Measurements from ENCODE around the gene OLA1.

The OLA1 gene

GRCh38 chr2:174205562-174205961 is 42.8 kb downstream of the OLA1 start:
- H3K4me3 ChIP-seq (ENCODE audit: low read depth, low read length) = no peak overlapping the region
- DNase-seq (ENCODE audit: low read depth) = no peak
- in situ Hi-C loops (cut with HindIII; ENCODE audit: low sequenced_read_pairs) = no loop called here
- TF ChIP-seq CTCF (IDR thresholded peaks at IDR 0.05; ENCODE audit: low read depth, low read length, missing control alignments) = no peak

DNA sequence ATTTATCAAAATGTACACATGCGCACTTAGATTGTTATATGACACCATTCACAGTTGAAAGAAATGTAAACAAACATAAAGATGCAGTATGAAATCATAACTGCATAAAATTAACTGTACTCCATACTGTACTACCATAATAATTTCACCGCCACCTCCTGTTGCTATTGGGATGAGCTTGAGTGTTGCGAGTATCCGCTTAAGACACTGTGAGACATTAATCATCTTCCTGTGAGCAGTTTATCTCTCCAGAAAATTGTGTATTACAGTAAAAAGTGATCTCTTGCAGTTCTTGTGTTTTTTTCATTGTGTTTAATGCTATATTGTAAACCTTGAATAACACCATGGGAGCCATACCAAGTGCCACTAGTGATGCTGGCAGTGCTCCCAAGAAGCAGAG is 46.1 kb downstream of the OLA1 start:
- TF ChIP-seq CTCF (IDR thresholded peaks at IDR 0.05; ENCODE audit: low read depth, low read length, missing control alignments) = no peak
- no peak overlapping the region for H3K4me3 ChIP-seq (ENCODE audit: low read depth, low read length)
- no peak for DNase-seq (ENCODE audit: low read depth)
- in situ Hi-C loops (cut with HindIII; ENCODE audit: low sequenced_read_pairs) = no loop called here

GRCh38 chr2:174198846-174199564 is 49.3 kb downstream of the OLA1 start:
- no peak for TF ChIP-seq CTCF (IDR thresholded peaks at IDR 0.05; ENCODE audit: low read depth, low read length, missing control alignments)
- in situ Hi-C loops (cut with HindIII; ENCODE audit: low sequenced_read_pairs) = no loop called here
- DNase-seq (ENCODE audit: low read depth) = no peak
- no peak overlapping the region for H3K4me3 ChIP-seq (ENCODE audit: low read depth, low read length)

DNA sequence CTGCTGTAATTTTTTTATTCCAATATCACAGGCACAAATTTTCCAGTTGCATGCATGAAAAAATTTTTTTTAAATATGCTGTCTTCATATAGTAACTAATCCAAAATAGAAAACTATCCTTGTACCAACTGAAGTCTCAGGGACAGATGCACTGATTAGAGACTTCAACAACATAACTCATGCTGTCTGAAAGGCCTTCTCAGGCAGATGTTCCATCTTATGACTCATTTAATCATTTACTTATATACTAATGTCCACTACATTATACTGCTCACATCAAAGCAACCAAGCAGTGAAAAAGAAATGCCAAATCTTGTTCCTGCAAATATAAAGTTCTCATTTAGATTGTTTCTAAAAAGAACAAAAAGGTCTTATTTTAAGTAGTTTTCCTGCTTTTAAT is 53.1 kb downstream of the OLA1 start:
- in situ Hi-C loops (cut with HindIII; ENCODE audit: low sequenced_read_pairs) = no loop called here
- no peak for TF ChIP-seq CTCF (IDR thresholded peaks at IDR 0.05; ENCODE audit: low read depth, low read length, missing control alignments)
- no peak overlapping the region for H3K4me3 ChIP-seq (ENCODE audit: low read depth, low read length)
- DNase-seq (ENCODE audit: low read depth) = no peak

- H3K4me3 ChIP-seq (ENCODE audit: low read depth, low read length) = no peak overlapping the region
- in situ Hi-C loops (cut with HindIII; ENCODE audit: low sequenced_read_pairs) = no loop called here
- DNase-seq (ENCODE audit: low read depth) = no peak
- no peak for TF ChIP-seq CTCF (IDR thresholded peaks at IDR 0.05; ENCODE audit: low read depth, low read length, missing control alignments)
These were observed 54.6 kb downstream of the OLA1 start for GRCh38 chr2:174193737-174194136.

DNA sequence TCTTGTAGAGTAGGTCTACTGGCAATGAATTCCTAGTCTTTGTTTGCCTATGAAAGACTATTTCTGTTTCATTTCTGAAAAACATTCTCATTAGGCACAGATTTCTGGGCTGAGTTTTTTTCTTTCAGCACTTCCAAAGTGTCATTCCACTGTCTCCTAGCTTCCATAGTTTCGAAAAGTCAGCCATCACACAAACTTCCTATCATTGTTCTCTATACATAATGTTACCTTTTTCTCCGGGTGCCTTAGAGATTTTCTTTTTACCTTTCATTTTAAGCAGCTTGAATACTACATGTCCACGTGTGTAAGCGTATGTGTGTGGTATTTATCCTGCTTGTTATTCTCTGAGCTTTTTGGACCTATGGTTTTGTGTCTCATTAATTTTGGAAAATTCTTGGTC is 55.7 kb downstream of the OLA1 start:
- in situ Hi-C loops (cut with HindIII; ENCODE audit: low sequenced_read_pairs) = no loop called here
- DNase-seq (ENCODE audit: low read depth) = no peak
- no peak for TF ChIP-seq CTCF (IDR thresholded peaks at IDR 0.05; ENCODE audit: low read depth, low read length, missing control alignments)
- H3K4me3 ChIP-seq (ENCODE audit: low read depth, low read length) = no peak overlapping the region
